OCI-LY7 (cell line): ENCODE results near the gene CHAF1A.

Experiments
- EZH2phosphoT487 ChIP-seq: fragments of 200-600 bp; sonication (generic); IDR thresholded peaks from 2 replicates; pipeline ENCODE4 v1.6.1; 2018; ENCODE audit warnings: low read depth, borderline replicate concordance, mild to moderate bottlenecking, mixed run types, antibody characterized with exemption, low read length, moderate library complexity, mixed read lengths
- TF ChIP-seq, protein P1 (sequence below): fragments of 200-600 bp; sonication (generic); conservative IDR thresholded peaks from 2 replicates; pipeline ENCODE4 v1.5.1; 2014; ENCODE audit warnings: mild to moderate bottlenecking, antibody characterized with exemption, low read length, moderate library complexity, mixed read lengths

DNA sequence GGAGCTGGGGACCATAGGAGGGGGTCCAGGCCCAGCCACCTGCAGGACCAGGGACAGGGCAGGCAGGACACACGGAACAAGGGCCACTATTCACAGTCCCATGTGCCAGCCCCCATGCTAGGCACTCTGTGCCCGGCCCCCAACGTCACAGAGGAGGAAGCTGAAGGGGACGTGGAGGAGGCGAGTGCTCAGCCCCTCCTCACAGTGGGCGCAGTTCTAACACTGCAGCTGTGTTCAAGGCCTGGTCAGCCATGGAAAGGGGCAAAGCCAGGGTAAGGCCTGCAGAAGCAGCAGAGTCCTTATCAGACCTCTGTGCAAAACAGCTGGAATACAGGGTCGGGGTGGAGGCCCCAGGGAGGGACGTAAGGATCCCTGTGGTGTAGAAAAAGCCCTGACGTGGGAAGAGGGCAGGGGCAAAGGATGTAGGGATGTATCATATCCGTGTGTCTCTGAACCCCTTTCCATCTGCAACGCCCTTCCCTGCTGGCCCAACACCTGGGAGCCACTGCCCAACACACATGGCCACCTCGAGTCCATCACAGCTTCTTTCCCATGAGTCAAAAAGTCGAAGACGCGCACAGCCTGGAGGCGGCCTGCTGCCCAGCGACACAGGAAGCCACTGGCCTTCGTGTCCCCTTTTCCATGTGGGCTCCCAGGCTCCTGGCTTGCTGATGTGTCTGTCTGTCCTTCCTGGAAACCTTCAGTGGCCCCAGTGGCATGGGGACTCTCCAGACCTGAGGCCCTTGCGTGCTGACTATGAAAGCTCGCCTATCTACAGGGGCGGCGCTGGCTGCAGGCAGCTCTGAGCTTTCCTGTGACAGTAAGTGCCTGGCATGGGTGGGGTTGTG, 30.1 kb upstream of the CHAF1A start:
- TF ChIP-seq, protein P1, sequence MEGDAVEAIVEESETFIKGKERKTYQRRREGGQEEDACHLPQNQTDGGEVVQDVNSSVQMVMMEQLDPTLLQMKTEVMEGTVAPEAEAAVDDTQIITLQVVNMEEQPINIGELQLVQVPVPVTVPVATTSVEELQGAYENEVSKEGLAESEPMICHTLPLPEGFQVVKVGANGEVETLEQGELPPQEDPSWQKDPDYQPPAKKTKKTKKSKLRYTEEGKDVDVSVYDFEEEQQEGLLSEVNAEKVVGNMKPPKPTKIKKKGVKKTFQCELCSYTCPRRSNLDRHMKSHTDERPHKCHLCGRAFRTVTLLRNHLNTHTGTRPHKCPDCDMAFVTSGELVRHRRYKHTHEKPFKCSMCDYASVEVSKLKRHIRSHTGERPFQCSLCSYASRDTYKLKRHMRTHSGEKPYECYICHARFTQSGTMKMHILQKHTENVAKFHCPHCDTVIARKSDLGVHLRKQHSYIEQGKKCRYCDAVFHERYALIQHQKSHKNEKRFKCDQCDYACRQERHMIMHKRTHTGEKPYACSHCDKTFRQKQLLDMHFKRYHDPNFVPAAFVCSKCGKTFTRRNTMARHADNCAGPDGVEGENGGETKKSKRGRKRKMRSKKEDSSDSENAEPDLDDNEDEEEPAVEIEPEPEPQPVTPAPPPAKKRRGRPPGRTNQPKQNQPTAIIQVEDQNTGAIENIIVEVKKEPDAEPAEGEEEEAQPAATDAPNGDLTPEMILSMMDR = no peak
- TF ChIP-seq EZH2phosphoT487 = no peak
